HL-60/S4 treated with phorbol 12-myristate 13-acetate at 8.2 ng/mL for 4 days and 3 days (cell line): Measurements from ENCODE around the gene DHH.

ENCODE experiments used
- in situ Hi-C: fragments of 300-500 bp; cut with MboI; formaldehyde crosslinking; loops from 2 replicates; pipeline ENCODE4 v1.15.0; 2022; ENCODE audit warnings: low sequenced_read_pairs

The DHH gene

GRCh38 chr12:49109641-49110463 is 15.3 kb upstream of the DHH start:
- in situ Hi-C loops = no loop called here

GRCh38 chr12:49108958-49109404 is 14.4 kb upstream of the DHH start:
- in situ Hi-C loops = no loop called here

GRCh38 chr12:49105504-49106084 is 11.0 kb upstream of the DHH start:
- in situ Hi-C loops = no loop called here

- in situ Hi-C loops = no loop called here
Observed at GRCh38 chr12:49104822-49105221, 10.2 kb upstream of the DHH start.

GRCh38 chr12:49100380-49100779 is 5.8 kb upstream of the DHH start:
- in situ Hi-C loops = no loop called here

GRCh38 chr12:49098703-49099102 is 4.1 kb upstream of the DHH start:
- in situ Hi-C loops = no loop called here

GRCh38 chr12:49098035-49098451 is 3.4 kb upstream of the DHH start:
- in situ Hi-C loops = no loop called here

GRCh38 chr12:49097381-49097780 is 2.8 kb upstream of the DHH start:
- in situ Hi-C loops = no loop called here

GRCh38 chr12:49094975-49095365 is 369 bp upstream of the DHH start:
- in situ Hi-C loops = no loop called here

- in situ Hi-C loops = no loop called here
Observed at GRCh38 chr12:49093792-49094159, 825 bp downstream of the DHH start.

GRCh38 chr12:49092816-49093406 is 1.7 kb downstream of the DHH start:
- in situ Hi-C loops = no loop called here

GRCh38 chr12:49092086-49092815 is 2.4 kb downstream of the DHH start:
- in situ Hi-C loops = no loop called here

GRCh38 chr12:49091836-49092085 is 2.8 kb downstream of the DHH start:
- in situ Hi-C loops = no loop called here

GRCh38 chr12:49091056-49091835 is 3.4 kb downstream of the DHH start:
- in situ Hi-C loops = no loop called here

- in situ Hi-C loops = no loop called here
Observed at GRCh38 chr12:49089821-49090773, 4.5 kb downstream of the DHH start.

GRCh38 chr12:49088932-49089330 is 5.7 kb downstream of the DHH start:
- in situ Hi-C loops = no loop called here

GRCh38 chr12:49088150-49088931 is 6.3 kb downstream of the DHH start:
- in situ Hi-C loops = no loop called here

- in situ Hi-C loops = no loop called here
Observed at GRCh38 chr12:49086116-49086515, 8.5 kb downstream of the DHH start.

GRCh38 chr12:49084438-49084837 is 10.2 kb downstream of the DHH start:
- in situ Hi-C loops = no loop called here
